GM12891 (cell line): ENCODE data around the gene DDX5.
"Not testable (repeated sequence)": the region's sequence is repeated elsewhere in the genome, so short reads cannot be mapped to it uniquely, and the experiment has no call there.

Source experiments
- PAX5 ChIP-seq: IDR thresholded peaks from 2 replicates; pipeline ENCODE4 v1.6.1; 2011; ENCODE audit warnings: low read length, moderate library complexity, mild to moderate bottlenecking; ENCODE audit not compliant: insufficient read depth, severe bottlenecking
- POLR2A ChIP-seq: IDR thresholded peaks from 2 replicates; pipeline ENCODE4 v1.6.1; 2011; ENCODE audit warnings: low read depth, low read length, control low read depth
- POLR2AphosphoS5 ChIP-seq: IDR thresholded peaks from 2 replicates; pipeline ENCODE4 v1.6.1; 2011; ENCODE audit warnings: low read depth, low read length, control low read depth
- POU2F2 ChIP-seq: IDR thresholded peaks from 2 replicates; pipeline ENCODE4 v1.6.1; 2011; ENCODE audit warnings: low read depth, mild to moderate bottlenecking, control low read depth, low read length, moderate library complexity
- SPI1 ChIP-seq: IDR thresholded peaks from 2 replicates; pipeline ENCODE4 v1.6.1; 2011; ENCODE audit warnings: low read depth, low read length, control low read depth
- TAF1 ChIP-seq: IDR thresholded peaks from 2 replicates; pipeline ENCODE4 v1.6.1; 2011; ENCODE audit warnings: low read depth, low read length, control low read depth

DNA sequence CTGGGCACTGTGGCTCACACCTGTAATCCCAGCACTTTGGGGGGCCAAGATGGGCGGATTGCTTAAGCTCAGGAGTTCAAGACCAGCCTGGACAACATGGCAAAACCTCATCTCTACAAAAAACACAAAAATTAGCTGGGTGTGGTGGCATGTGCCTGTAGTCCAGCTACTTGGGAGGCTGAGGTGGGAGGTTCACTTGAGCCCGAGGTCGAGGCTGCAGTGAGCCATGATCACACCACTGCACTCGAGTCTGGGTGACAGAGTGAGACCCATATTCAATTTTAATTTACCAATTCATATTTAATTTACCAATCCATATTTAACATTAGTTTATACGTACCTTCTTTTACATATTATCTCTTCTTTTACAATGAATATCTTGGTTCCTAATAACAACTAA is 10.8 kb downstream of the DDX5 start:
- not testable (repeated sequence) for TF ChIP-seq POLR2AphosphoS5, POLR2A, TAF1, PAX5, SPI1, POU2F2
